Right ventricle myocardium inferior (tissue), 1 donor: ENCODE results near the gene CCDC88B. TPM values are rescaled to one million over a fixed set of nuclear protein-coding genes. Genes with fewer than 3 reads are reported as not detected.

Experiments used
- ATAC-seq: fragments of 200-7000 bp; cut with Tn5 transposase; one replicate; pipeline ENCODE4 v1.9.1; 2020; ENCODE audit warnings: mild to moderate bottlenecking, moderate library complexity
- DNase-seq: peaks from one replicate; pipeline ENCODE4 v3.0.0; 2021; ENCODE audit errors: missing footprints
- intact Hi-C: fragments of 100-400 bp; cut with DNase I; formaldehyde crosslinking; loops from one replicate; pipeline ENCODE4 v1.11.0; 2022
- total RNA-seq: library from RNA; stranded (reverse); fragmentation: NEBNext Ultra II Directional; extraction: Animal tissue kit (Norgen Biotek cat#: 25700); gene quantifications from one replicate; pipeline ENCODE4 v1.2.1, GENCODE V29; 2021
- donor health status: DM: no; HTN: yes; CAD: no; lungs with severe emphysema.

The CCDC88B gene
- total RNA-seq, 1 donor from 2014 or later: 7.7 TPM

- DNase-seq: no peak
- no peak for ATAC-seq
- intact Hi-C loops: no loop called here
Measured at GRCh38 chr11:64368673-64369074, 28.7 kb downstream of the CCDC88B start.

- intact Hi-C loops: no loop called here
- DNase-seq (no peak), ATAC-seq (no peak)
Measured at GRCh38 chr11:64369440-64370421, 29.7 kb downstream of the CCDC88B start.

- DNase-seq: no peak
- intact Hi-C loops: no loop called here
- ATAC-seq: no peak
Measured at GRCh38 chr11:64371201-64371600, 31.2 kb downstream of the CCDC88B start.

GRCh38 chr11:64372021-64372420 lies 32.0 kb downstream of the CCDC88B start:
- DNase-seq (no peak), ATAC-seq (no peak)
- intact Hi-C loops: no loop called here

- no peak for DNase-seq
- no peak for ATAC-seq
- intact Hi-C loops: no loop called here
Measured at GRCh38 chr11:64372802-64373597, 33.0 kb downstream of the CCDC88B start.

- intact Hi-C loops: no loop called here
Measured at GRCh38 chr11:64373598-64373974, 33.6 kb downstream of the CCDC88B start.

GRCh38 chr11:64376071-64376470 lies 36.1 kb downstream of the CCDC88B start:
- DNase-seq: no peak
- ATAC-seq: no peak
- intact Hi-C loops: no loop called here

More at GRCh38 chr11:64373598-64373974, 33.6 kb downstream of the CCDC88B start:
- DNase-seq (no peak), ATAC-seq (no peak)

GRCh38 chr11:64378335-64378880 lies 38.4 kb downstream of the CCDC88B start:
- DNase-seq: no peak
- intact Hi-C loops: no loop called here
- ATAC-seq: peak; percentile 41

GRCh38 chr11:64379160-64379559 lies 39.2 kb downstream of the CCDC88B start:
- ATAC-seq: no peak
- intact Hi-C loops: no loop called here
- no peak for DNase-seq

- DNase-seq (no peak), ATAC-seq (no peak)
- intact Hi-C loops: no loop called here
Measured at GRCh38 chr11:64379817-64380709, 40.1 kb downstream of the CCDC88B start.

- ATAC-seq: no peak
- intact Hi-C loops: no loop called here
- no peak for DNase-seq
Measured at GRCh38 chr11:64381350-64381749, 41.3 kb downstream of the CCDC88B start.

GRCh38 chr11:64382047-64382446 lies 42.0 kb downstream of the CCDC88B start:
- DNase-seq (no peak), ATAC-seq (no peak)
- intact Hi-C loops: no loop called here

- intact Hi-C loops: no loop called here
- ATAC-seq (no peak), DNase-seq (no peak)
Measured at GRCh38 chr11:64382586-64382985, 42.6 kb downstream of the CCDC88B start.

GRCh38 chr11:64383580-64383979 lies 43.6 kb downstream of the CCDC88B start:
- no peak for DNase-seq
- intact Hi-C loops: no loop called here
- ATAC-seq: no peak

GRCh38 chr11:64384028-64384737 lies 44.2 kb downstream of the CCDC88B start:
- intact Hi-C loops: no loop called here
- ATAC-seq (peak; percentile 49), DNase-seq (no peak)

GRCh38 chr11:64384981-64385944 lies 45.3 kb downstream of the CCDC88B start:
- intact Hi-C loops: no loop called here
- peak; percentile 60 for ATAC-seq
- DNase-seq: no peak
